H9 (cell line): ENCODE data around the gene ARRDC1. TPM values are rescaled to one million over a fixed set of nuclear protein-coding genes. Genes with fewer than 3 reads are reported as not detected.

Experiments used
- DNase-seq: peaks from one replicate; pipeline ENCODE4 v3.0.0-alpha.2; 2017
- H2AFZ ChIP-seq: one replicate; pipeline ENCODE4 v1.6.1; 2013; ENCODE audit warnings: mild to moderate bottlenecking, low read length, control low read depth, moderate library complexity
- H2AK5ac ChIP-seq: 2 replicates; pipeline ENCODE4 v1.6.1; 2013; ENCODE audit warnings: low read length, control low read depth, mixed read lengths; ENCODE audit not compliant: insufficient read length
- H2BK120ac ChIP-seq: one replicate; pipeline ENCODE4 v1.6.1; 2013; ENCODE audit warnings: low read depth, mild to moderate bottlenecking, low read length, control low read depth, inconsistent platforms; ENCODE audit not compliant: poor library complexity, severe bottlenecking
- H2BK12ac ChIP-seq: 2 replicates; pipeline ENCODE4 v1.6.1; 2013; ENCODE audit warnings: low read length, control low read depth, mixed read lengths, low read depth; ENCODE audit not compliant: insufficient read length
- H2BK15ac ChIP-seq: 2 replicates; pipeline ENCODE4 v1.6.1; 2013; ENCODE audit warnings: low read depth, low read length, control low read depth
- H2BK20ac ChIP-seq: one replicate; pipeline ENCODE4 v1.6.1; 2013; ENCODE audit warnings: low read depth, mild to moderate bottlenecking, low read length, control low read depth, inconsistent platforms; ENCODE audit not compliant: poor library complexity, severe bottlenecking
- H2BK5ac ChIP-seq: 2 replicates; pipeline ENCODE4 v1.6.1; 2013; ENCODE audit warnings: low read length, control low read depth, mixed read lengths; ENCODE audit not compliant: insufficient read length
- H3K14ac ChIP-seq: 2 replicates; pipeline ENCODE4 v1.6.1; 2013; ENCODE audit warnings: low read length, control low read depth; ENCODE audit not compliant: insufficient read depth
- H3K18ac ChIP-seq: 2 replicates; pipeline ENCODE4 v1.6.1; 2013; ENCODE audit warnings: low read depth, mild to moderate bottlenecking, mixed read lengths, low read length, control low read depth; ENCODE audit not compliant: insufficient read length
- H3K23ac ChIP-seq: 2 replicates; pipeline ENCODE4 v1.6.1; 2013; ENCODE audit warnings: low read length, control low read depth, mixed read lengths, low read depth; ENCODE audit not compliant: insufficient read length
- H3K23me2 ChIP-seq: 2 replicates; pipeline ENCODE4 v1.6.1; 2013; ENCODE audit warnings: low read depth, mild to moderate bottlenecking, mixed read lengths, low read length, control low read depth; ENCODE audit not compliant: insufficient read length, poor library complexity, severe bottlenecking
- H3K27ac ChIP-seq: 2 replicates; pipeline ENCODE4 v1.5.1; 2013; ENCODE audit warnings: low read length, control low read depth, mixed read lengths, low read depth; ENCODE audit not compliant: insufficient read length
- H3K27me3 ChIP-seq: 2 replicates; pipeline ENCODE4 v1.6.1; 2013; ENCODE audit warnings: low read length, control low read depth, inconsistent platforms; ENCODE audit not compliant: insufficient read depth
- H3K4ac ChIP-seq: 2 replicates; pipeline ENCODE4 v1.6.1; 2013; ENCODE audit warnings: low read depth, mild to moderate bottlenecking, control low read depth, inconsistent platforms, low read length, moderate library complexity
- H3K4me1 ChIP-seq: 2 replicates; pipeline ENCODE4 v1.6.1; 2013; ENCODE audit warnings: low read length, control low read depth, inconsistent platforms; ENCODE audit not compliant: insufficient read depth
- H3K4me2 ChIP-seq: 2 replicates; pipeline ENCODE4 v1.6.1; 2013; ENCODE audit warnings: low read length, control low read depth, mixed read lengths; ENCODE audit not compliant: insufficient read length, insufficient read depth
- H3K56ac ChIP-seq: 2 replicates; pipeline ENCODE4 v1.6.1; 2013; ENCODE audit warnings: low read depth, mild to moderate bottlenecking, mixed read lengths, low read length, control low read depth; ENCODE audit not compliant: insufficient read length
- H3K79me1 ChIP-seq: 2 replicates; pipeline ENCODE4 v1.6.1; 2013; ENCODE audit warnings: low read depth, mild to moderate bottlenecking, moderate library complexity, low read length, control low read depth, inconsistent platforms; ENCODE audit not compliant: insufficient read depth, poor library complexity, severe bottlenecking
- H3K79me2 ChIP-seq: 2 replicates; pipeline ENCODE4 v1.6.1; 2013; ENCODE audit warnings: low read length, control low read depth, inconsistent platforms; ENCODE audit not compliant: insufficient read depth
- H3K9ac ChIP-seq: 2 replicates; pipeline ENCODE4 v1.6.1; 2013; ENCODE audit warnings: low read length, control low read depth, mixed read lengths; ENCODE audit not compliant: insufficient read length; ENCODE audit errors: extremely low read depth
- H3K9me3 ChIP-seq: one replicate; pipeline ENCODE4 v1.6.1; 2013; ENCODE audit warnings: low read depth, low read length, inconsistent platforms; ENCODE audit not compliant: control insufficient read depth
- H3T11ph ChIP-seq: one replicate; pipeline ENCODE4 v1.6.1; 2013; ENCODE audit warnings: mild to moderate bottlenecking, low read length, control low read depth, inconsistent platforms
- H4K20me1 ChIP-seq: one replicate; pipeline ENCODE4 v1.6.1; 2013; ENCODE audit not compliant: control insufficient read depth, insufficient read length, insufficient read depth
- H4K5ac ChIP-seq: 2 replicates; pipeline ENCODE4 v1.6.1; 2013; ENCODE audit warnings: low read depth, mild to moderate bottlenecking, mixed read lengths, low read length, control low read depth; ENCODE audit not compliant: insufficient read length
- H4K8ac ChIP-seq: replicated peaks from 2 replicates; pipeline ENCODE4 v1.6.1; 2013; ENCODE audit warnings: low read length, control low read depth, mixed read lengths, low read depth; ENCODE audit not compliant: insufficient read length
- H4K91ac ChIP-seq: 2 replicates; pipeline ENCODE4 v1.6.1; 2013; ENCODE audit warnings: low read depth, mild to moderate bottlenecking, moderate library complexity, mixed read lengths, low read length, control low read depth; ENCODE audit not compliant: insufficient read length
- H3K27ac Mint-ChIP-seq, 3 experiments: 2 replicates in 2 of 3; 3 replicates in 1 of 3; pipeline ENCODE4 v1.8.0; 2020 to 2021; ENCODE audit warnings: mixed read lengths in 3 of 3, mild to moderate bottlenecking in 1 of 3, moderate library complexity in 1 of 3
- H3K27me3 Mint-ChIP-seq: 2 replicates; pipeline ENCODE4 v1.8.0; 2021; ENCODE audit warnings: low read depth, mild to moderate bottlenecking, moderate library complexity, mixed read lengths
- H3K36me3 Mint-ChIP-seq, 3 experiments: 2 replicates in 2 of 3; 3 replicates in 1 of 3; pipeline ENCODE4 v1.8.0; 2020 to 2021; ENCODE audit warnings: low read depth in 3 of 3, mixed read lengths in 3 of 3; ENCODE audit not compliant: insufficient read depth in 1 of 3
- H3K4me1 Mint-ChIP-seq, 2 experiments: 2 replicates each; pipeline ENCODE4 v1.8.0; 2020; ENCODE audit warnings: mixed read lengths in 2 of 2
- H3K4me3 Mint-ChIP-seq, 2 experiments: 2 replicates in 1 of 2; 3 replicates in 1 of 2; pipeline ENCODE4 v1.8.0; 2020 to 2021; ENCODE audit warnings: mild to moderate bottlenecking in 2 of 2, mixed read lengths in 2 of 2, moderate library complexity in 1 of 2
- H3K9me3 Mint-ChIP-seq, 2 experiments: 2 replicates in 1 of 2; 3 replicates in 1 of 2; pipeline ENCODE4 v1.8.0; 2020; ENCODE audit warnings: mild to moderate bottlenecking in 2 of 2, mixed read lengths in 2 of 2, moderate library complexity in 1 of 2
- WGBS: extraction: QIAGEN DNeasy Blood & Tissue Kit; methylation state at CpG from one replicate; pipeline ENCODE4 v1.1.7; 2013; ENCODE audit warnings: missing lambda C conversion rate, low lambda C conversion rate, mixed read lengths; ENCODE audit not compliant: insufficient read length; ENCODE audit errors: extremely low coverage; 5-methylcytosine and 5-hydroxymethylcytosine counted together
- total RNA-seq: library from RNA; stranded (reverse); gene quantifications from 2 replicates; pipeline ENCODE4 v1.2.1, GENCODE V29; 2021
- TF ChIP-seq, protein P1 (sequence below): fragments of 200-600 bp; sonication (generic); conservative IDR thresholded peaks from 3 replicates; pipeline ENCODE4 v1.8.0; 2021; ENCODE audit warnings: antibody characterized with exemption, mild to moderate bottlenecking

The ARRDC1 gene
- total RNA-seq, 1 experiment from 2014 or later, result 34.4 TPM

DNA sequence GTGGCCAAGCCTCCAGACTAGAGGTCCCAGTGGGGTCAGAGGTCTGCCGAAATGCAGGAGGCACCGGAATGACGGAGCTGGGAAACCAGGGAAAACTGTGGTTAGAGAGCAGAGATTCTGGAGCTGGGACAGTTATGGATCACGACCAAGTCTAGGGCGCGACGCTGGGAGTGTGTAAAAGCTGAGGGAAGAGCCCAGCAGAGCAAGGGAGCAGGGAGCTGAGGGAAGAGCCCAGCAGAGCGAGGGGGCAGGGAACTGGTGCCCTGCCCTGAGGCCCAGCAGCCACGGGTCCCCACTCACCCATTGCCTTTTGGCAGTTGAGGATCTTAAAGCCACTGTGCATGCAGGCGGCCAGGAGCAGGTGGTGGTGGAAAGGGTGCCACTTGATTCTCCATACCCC, 41.4 kb upstream of the ARRDC1 start:
- H3K9me3 ChIP-seq, result no peaks in the 10 kb centered on the region
- H2AK5ac ChIP-seq, result no peak overlapping the region
- H3K4ac ChIP-seq, result no peak overlapping the region
- H4K5ac ChIP-seq, result no peak overlapping the region
- no peaks in the 10 kb centered on the region for H3K79me1 ChIP-seq
- no peak overlapping the region for H3K23ac ChIP-seq
- Mint-ChIP-seq H3K27me3 (no peaks in the 10 kb centered on the region), H3K4me3 (no peak overlapping the region), H3K4me1 (no peaks in the 10 kb centered on the region), H3K9me3 (peaks cover 0 to 2% of the 10 kb centered on the region in 2 experiments; a peak in 1 of 5 replicates), H3K36me3 (peaks cover 41 to 56% (median 56%) of the 10 kb centered on the region in 3 experiments), H3K27ac (no peak overlapping the region)
- H3K27ac ChIP-seq, result no peak overlapping the region
- no peak overlapping the region for H2BK20ac ChIP-seq
- no peak overlapping the region for H3K14ac ChIP-seq
- H3K18ac ChIP-seq, result no peak overlapping the region
- H3K4me2 ChIP-seq, result no peak overlapping the region
- H2BK5ac ChIP-seq, result no peak overlapping the region
- H3K23me2 ChIP-seq, result no peaks in the 10 kb centered on the region
- no peak overlapping the region for H3T11ph ChIP-seq
- no peak overlapping the region for H2AFZ ChIP-seq
- H3K4me1 ChIP-seq, result no peaks in the 10 kb centered on the region
- no peak overlapping the region for H3K9ac ChIP-seq
- H4K8ac ChIP-seq, result no peak overlapping the region
- H2BK120ac ChIP-seq, result no peak overlapping the region
- H4K20me1 ChIP-seq, result no peaks in the 10 kb centered on the region
- H3K56ac ChIP-seq, result no peak overlapping the region
- no peak overlapping the region for H2BK15ac ChIP-seq
- no peaks in the 10 kb centered on the region for H3K27me3 ChIP-seq
- no peaks in the 10 kb centered on the region for H3K79me2 ChIP-seq
- TF ChIP-seq, protein P1, sequence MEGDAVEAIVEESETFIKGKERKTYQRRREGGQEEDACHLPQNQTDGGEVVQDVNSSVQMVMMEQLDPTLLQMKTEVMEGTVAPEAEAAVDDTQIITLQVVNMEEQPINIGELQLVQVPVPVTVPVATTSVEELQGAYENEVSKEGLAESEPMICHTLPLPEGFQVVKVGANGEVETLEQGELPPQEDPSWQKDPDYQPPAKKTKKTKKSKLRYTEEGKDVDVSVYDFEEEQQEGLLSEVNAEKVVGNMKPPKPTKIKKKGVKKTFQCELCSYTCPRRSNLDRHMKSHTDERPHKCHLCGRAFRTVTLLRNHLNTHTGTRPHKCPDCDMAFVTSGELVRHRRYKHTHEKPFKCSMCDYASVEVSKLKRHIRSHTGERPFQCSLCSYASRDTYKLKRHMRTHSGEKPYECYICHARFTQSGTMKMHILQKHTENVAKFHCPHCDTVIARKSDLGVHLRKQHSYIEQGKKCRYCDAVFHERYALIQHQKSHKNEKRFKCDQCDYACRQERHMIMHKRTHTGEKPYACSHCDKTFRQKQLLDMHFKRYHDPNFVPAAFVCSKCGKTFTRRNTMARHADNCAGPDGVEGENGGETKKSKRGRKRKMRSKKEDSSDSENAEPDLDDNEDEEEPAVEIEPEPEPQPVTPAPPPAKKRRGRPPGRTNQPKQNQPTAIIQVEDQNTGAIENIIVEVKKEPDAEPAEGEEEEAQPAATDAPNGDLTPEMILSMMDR, result no peak
- H2BK12ac ChIP-seq, result no peak overlapping the region
- WGBS, result no CpG with 5 or more reads among the region's 10 CpGs
- H4K91ac ChIP-seq, result no peak overlapping the region
- no peak for DNase-seq
